Progenitor cell of endocrine pancreas (in vitro differentiated cells): Measurements from ENCODE around the gene LIMK2. TPM values are rescaled to one million over a fixed set of nuclear protein-coding genes. Genes with fewer than 3 reads are reported as not detected.

Experiments used
- DNase-seq: peaks from one replicate; pipeline ENCODE4 v3.0.0; 2021; ENCODE audit warnings: low spot score; ENCODE audit not compliant: unreplicated experiment
- H3K27ac Mint-ChIP-seq: 2 replicates; pipeline ENCODE4 v1.8.0; 2021; ENCODE audit warnings: mild to moderate bottlenecking, moderate library complexity, mixed read lengths
- H3K27me3 Mint-ChIP-seq: 2 replicates; pipeline ENCODE4 v1.8.0; 2021; ENCODE audit warnings: mixed read lengths
- H3K36me3 Mint-ChIP-seq: 2 replicates; pipeline ENCODE4 v1.8.0; 2022; ENCODE audit warnings: mixed read lengths; ENCODE audit not compliant: insufficient read depth
- H3K4me1 Mint-ChIP-seq: 2 replicates; pipeline ENCODE4 v1.8.0; 2021; ENCODE audit warnings: low read depth, mixed read lengths
- H3K4me3 Mint-ChIP-seq: 2 replicates; pipeline ENCODE4 v1.8.0; 2021; ENCODE audit warnings: low read depth, mild to moderate bottlenecking, moderate library complexity, mixed read lengths
- H3K9me3 Mint-ChIP-seq: 2 replicates; pipeline ENCODE4 v1.8.0; 2021; ENCODE audit warnings: low read depth, mixed read lengths
- CTCF ChIP-seq: fragments of 200-600 bp; sonication (generic); IDR thresholded peaks from one replicate; pipeline ENCODE4 v1.5.0; 2021; ENCODE audit warnings: antibody characterized with exemption, mild to moderate bottlenecking; ENCODE audit not compliant: unreplicated experiment
- total RNA-seq: library from RNA; stranded (reverse); gene quantifications from 2 replicates; pipeline ENCODE4 v1.2.1, GENCODE V29; 2021

Gene LIMK2
- total RNA-seq, 1 donor from 2014 or later, result 44.7 TPM

- no peaks in the 10 kb centered on the region for H3K27me3 Mint-ChIP-seq
- H3K4me3 Mint-ChIP-seq, result no peak overlapping the region
- no peak for DNase-seq
- H3K27ac Mint-ChIP-seq, result no peak overlapping the region
- peaks cover 4% of the 10 kb centered on the region for H3K4me1 Mint-ChIP-seq
- peaks cover 37% of the 10 kb centered on the region for H3K36me3 Mint-ChIP-seq
- H3K9me3 Mint-ChIP-seq, result no peaks in the 10 kb centered on the region
- TF ChIP-seq CTCF, result no peak
Observed at GRCh38 chr22:31327806-31328543, 115.9 kb downstream of the LIMK2 start.

GRCh38 chr22:31328544-31328960 lies 116.5 kb downstream of the LIMK2 start:
- Mint-ChIP-seq H3K9me3 (no peaks in the 10 kb centered on the region), H3K4me3 (no peak overlapping the region), H3K27ac (no peak overlapping the region), H3K27me3 (no peaks in the 10 kb centered on the region), H3K36me3 (peaks cover 41% of the 10 kb centered on the region), H3K4me1 (peaks cover 7% of the 10 kb centered on the region)
- no peak for DNase-seq
- no peak for TF ChIP-seq CTCF

DNA sequence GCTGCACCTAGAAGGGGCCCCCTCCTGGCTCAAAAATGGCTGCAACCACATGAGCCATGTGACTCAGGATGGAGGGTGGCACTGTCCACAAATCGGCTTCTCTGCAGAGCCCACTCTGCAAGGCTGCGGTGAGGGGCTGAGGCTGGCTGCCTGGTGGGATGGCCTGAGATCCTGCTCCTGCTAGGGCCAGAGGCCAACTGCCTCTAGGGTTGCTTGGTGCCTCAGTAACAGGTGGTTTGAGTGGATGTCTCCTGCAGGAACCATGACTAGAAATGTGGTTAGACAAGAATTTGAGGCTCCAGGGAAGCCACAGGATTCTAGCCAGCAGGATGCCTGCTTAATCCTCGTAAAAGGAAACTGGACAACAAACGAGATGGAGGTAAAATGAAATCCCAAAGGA lies 116.9 kb downstream of the LIMK2 start:
- no peak overlapping the region for H3K27ac Mint-ChIP-seq
- H3K27me3 Mint-ChIP-seq, result no peaks in the 10 kb centered on the region
- H3K36me3 Mint-ChIP-seq, result peaks cover 42% of the 10 kb centered on the region
- no peak overlapping the region for H3K4me3 Mint-ChIP-seq
- H3K9me3 Mint-ChIP-seq, result no peaks in the 10 kb centered on the region
- no peak for DNase-seq
- no peak for TF ChIP-seq CTCF
- peaks cover 10% of the 10 kb centered on the region for H3K4me1 Mint-ChIP-seq

Other genes starting within 250 kb of the LIMK2 start
- 47.3 and 50.1 TPM in 2 replicates for gene MORC2, start 243.5 kb upstream of the LIMK2 start, total RNA-seq
- 142 and 146 TPM in 2 replicates for gene TUG1, start 243.0 kb upstream of the LIMK2 start, total RNA-seq
- 40.8 and 48.0 TPM in 2 replicates for gene SMTN, start 131.0 kb upstream of the LIMK2 start, total RNA-seq
- 3.1 and 3.7 TPM in 2 replicates for gene SELENOM, start 104.7 kb upstream of the LIMK2 start, total RNA-seq
- gene INPP5J, start 89.3 kb upstream of the LIMK2 start, total RNA-seq, result 14.8 and 17.9 TPM in 2 replicates
- gene PLA2G3, start 71.8 kb upstream of the LIMK2 start, total RNA-seq, result 2.6 and 4.6 TPM in 2 replicates
- gene RNF185, start 52.1 kb upstream of the LIMK2 start, total RNA-seq, result 27.3 and 27.4 TPM in 2 replicates
- gene PIK3IP1, start 80.2 kb downstream of the LIMK2 start, total RNA-seq, result 6.2 and 7.6 TPM in 2 replicates
- 88.8 and 93.6 TPM in 2 replicates for gene PATZ1, start 134.0 kb downstream of the LIMK2 start, total RNA-seq
- gene DRG1, start 187.3 kb downstream of the LIMK2 start, total RNA-seq, result 69.0 and 69.1 TPM in 2 replicates